ENCODE data around the gene AFF3.

The AFF3 gene

DNA sequence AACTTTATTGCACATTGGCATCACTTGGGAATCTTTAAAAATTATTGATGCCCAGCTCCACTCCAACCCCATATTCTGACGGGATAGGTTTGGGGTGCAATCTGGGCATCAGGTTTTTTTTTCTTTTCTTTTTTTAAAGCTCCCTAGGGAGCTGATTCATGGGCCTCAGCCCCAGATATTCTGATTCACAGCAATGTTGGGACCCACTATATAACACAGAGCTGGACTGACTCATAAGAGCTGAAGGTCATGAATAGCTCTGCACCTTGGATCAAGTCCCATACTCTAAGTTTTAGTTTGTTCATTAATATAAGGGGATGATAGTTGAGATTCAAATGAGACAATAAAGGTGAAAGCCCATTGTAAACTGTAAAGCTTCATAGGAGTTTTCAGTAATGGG is 461.4 kb downstream of the AFF3 start:
- no peak overlapping the region for H3K4me2 ChIP-seq (ENCODE audit: low read length)
- no peaks in the 10 kb centered on the region for H3K9me3 ChIP-seq (ENCODE audit: low read length)
- H3F3A ChIP-seq (ENCODE audit: insufficient read depth, low read length): no peaks in the 10 kb centered on the region
- TF ChIP-seq, protein P1, sequence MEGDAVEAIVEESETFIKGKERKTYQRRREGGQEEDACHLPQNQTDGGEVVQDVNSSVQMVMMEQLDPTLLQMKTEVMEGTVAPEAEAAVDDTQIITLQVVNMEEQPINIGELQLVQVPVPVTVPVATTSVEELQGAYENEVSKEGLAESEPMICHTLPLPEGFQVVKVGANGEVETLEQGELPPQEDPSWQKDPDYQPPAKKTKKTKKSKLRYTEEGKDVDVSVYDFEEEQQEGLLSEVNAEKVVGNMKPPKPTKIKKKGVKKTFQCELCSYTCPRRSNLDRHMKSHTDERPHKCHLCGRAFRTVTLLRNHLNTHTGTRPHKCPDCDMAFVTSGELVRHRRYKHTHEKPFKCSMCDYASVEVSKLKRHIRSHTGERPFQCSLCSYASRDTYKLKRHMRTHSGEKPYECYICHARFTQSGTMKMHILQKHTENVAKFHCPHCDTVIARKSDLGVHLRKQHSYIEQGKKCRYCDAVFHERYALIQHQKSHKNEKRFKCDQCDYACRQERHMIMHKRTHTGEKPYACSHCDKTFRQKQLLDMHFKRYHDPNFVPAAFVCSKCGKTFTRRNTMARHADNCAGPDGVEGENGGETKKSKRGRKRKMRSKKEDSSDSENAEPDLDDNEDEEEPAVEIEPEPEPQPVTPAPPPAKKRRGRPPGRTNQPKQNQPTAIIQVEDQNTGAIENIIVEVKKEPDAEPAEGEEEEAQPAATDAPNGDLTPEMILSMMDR (IDR thresholded peaks at IDR 0.05; ENCODE audit: low read length): no peak
- no peak for TF ChIP-seq EZH2 (IDR thresholded peaks at IDR 0.05; ENCODE audit: borderline replicate concordance, low read length)
- no peaks in the 10 kb centered on the region for H3K9me2 ChIP-seq (ENCODE audit: low read depth, low read length)
- no peak overlapping the region for H2AFZ ChIP-seq (ENCODE audit: low read length)
- no peaks in the 10 kb centered on the region for H4K20me1 ChIP-seq (ENCODE audit: insufficient read depth, low read length)
- peaks cover 5% of the 10 kb centered on the region for H3K4me1 ChIP-seq (ENCODE audit: insufficient read depth, low read length, severe bottlenecking)
- no peaks in the 10 kb centered on the region for H3K79me2 ChIP-seq (ENCODE audit: insufficient read depth, low read length)
- H3K27ac ChIP-seq (ENCODE audit: low read depth, low read length, poor library complexity, severe bottlenecking): no peak overlapping the region
- peaks cover 60% of the 10 kb centered on the region; the same call in 1 of the 2 replicates for H3K36me3 ChIP-seq (ENCODE audit: insufficient read depth, low read length)
- no peak overlapping the region for H3K9ac ChIP-seq (ENCODE audit: low read length)
- no peak overlapping the region for H3K4me3 ChIP-seq (ENCODE audit: low read depth, low read length, poor library complexity, severe bottlenecking)
- no peaks in the 10 kb centered on the region for H3K27me3 ChIP-seq (ENCODE audit: insufficient read depth, low read length)

DNA sequence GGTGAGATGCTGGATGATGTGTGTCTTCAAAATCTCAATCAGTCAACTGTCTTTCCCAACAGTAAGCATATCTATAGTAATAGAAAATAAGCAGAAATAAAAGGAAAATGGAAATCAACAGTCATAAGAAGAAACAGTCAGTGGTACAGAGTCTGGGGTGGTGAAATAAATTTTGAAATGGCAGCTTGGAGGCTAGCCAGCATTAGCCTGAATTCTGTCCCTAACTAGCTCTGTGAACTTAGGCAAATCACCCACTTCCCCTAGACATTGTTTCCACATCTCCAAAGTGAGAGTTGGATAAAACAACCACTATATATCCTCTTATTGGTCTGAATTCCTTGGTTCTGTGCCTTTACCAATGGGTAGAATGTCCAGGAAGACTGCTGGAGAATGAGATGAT is 462.9 kb downstream of the AFF3 start:
- H3K9me3 ChIP-seq (ENCODE audit: low read length): no peaks in the 10 kb centered on the region
- TF ChIP-seq, protein P1 (IDR thresholded peaks at IDR 0.05; ENCODE audit: low read length): no peak
- no peaks in the 10 kb centered on the region for H3K27me3 ChIP-seq (ENCODE audit: insufficient read depth, low read length)
- no peaks in the 10 kb centered on the region for H3F3A ChIP-seq (ENCODE audit: insufficient read depth, low read length)
- H3K27ac ChIP-seq (ENCODE audit: low read depth, low read length, poor library complexity, severe bottlenecking): no peak overlapping the region
- no peak overlapping the region for H3K9ac ChIP-seq (ENCODE audit: low read length)
- H3K9me2 ChIP-seq (ENCODE audit: low read depth, low read length): no peaks in the 10 kb centered on the region
- peaks cover 65% of the 10 kb centered on the region; the same call in 1 of the 2 replicates for H3K36me3 ChIP-seq (ENCODE audit: insufficient read depth, low read length)
- H3K4me2 ChIP-seq (ENCODE audit: low read length): no peak overlapping the region
- no peak overlapping the region for H2AFZ ChIP-seq (ENCODE audit: low read length)
- no peaks in the 10 kb centered on the region for H3K79me2 ChIP-seq (ENCODE audit: insufficient read depth, low read length)
- H4K20me1 ChIP-seq (ENCODE audit: insufficient read depth, low read length): no peaks in the 10 kb centered on the region
- H3K4me3 ChIP-seq (ENCODE audit: low read depth, low read length, poor library complexity, severe bottlenecking): no peak overlapping the region
- H3K4me1 ChIP-seq (ENCODE audit: insufficient read depth, low read length, severe bottlenecking): peaks cover 19% of the 10 kb centered on the region

DNA sequence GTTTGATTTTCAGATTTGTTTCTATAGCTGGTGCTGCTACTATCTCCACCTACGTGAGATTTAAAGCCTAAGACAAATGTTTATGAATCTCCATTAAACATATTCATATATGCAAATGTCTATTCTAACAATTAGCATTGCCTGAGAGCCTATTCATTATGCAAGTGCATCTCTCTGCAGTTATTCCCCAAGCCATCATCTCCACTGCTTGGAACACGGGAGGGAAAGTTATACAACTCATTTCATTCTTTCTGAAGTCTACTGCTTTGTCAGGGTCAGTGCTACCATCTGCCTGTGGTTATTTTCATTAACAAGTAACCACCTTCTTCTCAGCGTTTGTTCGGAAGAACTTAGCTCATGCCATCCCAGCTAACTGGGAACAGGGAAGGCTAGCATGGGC is 463.8 kb downstream of the AFF3 start:
- H4K20me1 ChIP-seq (ENCODE audit: insufficient read depth, low read length): no peaks in the 10 kb centered on the region
- no peak overlapping the region for H3K4me2 ChIP-seq (ENCODE audit: low read length)
- no peaks in the 10 kb centered on the region for H3K27me3 ChIP-seq (ENCODE audit: insufficient read depth, low read length)
- H3K4me3 ChIP-seq (ENCODE audit: low read depth, low read length, poor library complexity, severe bottlenecking): no peak overlapping the region
- H2AFZ ChIP-seq (ENCODE audit: low read length): no peak overlapping the region
- no peak overlapping the region for H3K27ac ChIP-seq (ENCODE audit: low read depth, low read length, poor library complexity, severe bottlenecking)
- H3K79me2 ChIP-seq (ENCODE audit: insufficient read depth, low read length): no peaks in the 10 kb centered on the region
- no peaks in the 10 kb centered on the region for H3K9me3 ChIP-seq (ENCODE audit: low read length)
- no peak overlapping the region for H3K9ac ChIP-seq (ENCODE audit: low read length)
- H3F3A ChIP-seq (ENCODE audit: insufficient read depth, low read length): no peaks in the 10 kb centered on the region
- H3K9me2 ChIP-seq (ENCODE audit: low read depth, low read length): no peaks in the 10 kb centered on the region
- peaks cover 57% of the 10 kb centered on the region; the same call in 1 of the 2 replicates for H3K36me3 ChIP-seq (ENCODE audit: insufficient read depth, low read length)
- H3K4me1 ChIP-seq (ENCODE audit: insufficient read depth, low read length, severe bottlenecking): peaks cover 28% of the 10 kb centered on the region
- TF ChIP-seq, protein P1 (IDR thresholded peaks at IDR 0.05; ENCODE audit: low read length): no peak
- TF ChIP-seq EZH2 (IDR thresholded peaks at IDR 0.05; ENCODE audit: borderline replicate concordance, low read length): no peak

All from OCI-LY1 (cell line).